ENCODE measurements around the gene CACNA2D2.

The CACNA2D2 gene

GRCh38 chr3:50337175-50337861 lies 166.1 kb downstream of the CACNA2D2 start:
- H3K4me3 ChIP-seq (ENCODE audit: low read depth, low read length): peak overlapping the region; percentile 95
- TF ChIP-seq CTCF (IDR thresholded peaks at IDR 0.05; ENCODE audit: borderline replicate concordance, insufficient read depth, low read depth, low read length): no peak

- no peak for TF ChIP-seq CTCF (IDR thresholded peaks at IDR 0.05; ENCODE audit: borderline replicate concordance, insufficient read depth, low read depth, low read length)
- H3K4me3 ChIP-seq (ENCODE audit: low read depth, low read length): peak overlapping the region; percentile 95
Observed at GRCh38 chr3:50336452-50337174, 166.8 kb downstream of the CACNA2D2 start.

GRCh38 chr3:50334339-50335075 lies 168.9 kb downstream of the CACNA2D2 start:
- no peak overlapping the region for H3K4me3 ChIP-seq (ENCODE audit: low read depth, low read length)
- TF ChIP-seq CTCF (IDR thresholded peaks at IDR 0.05; ENCODE audit: borderline replicate concordance, insufficient read depth, low read depth, low read length): no peak

GRCh38 chr3:50333744-50334328 lies 169.6 kb downstream of the CACNA2D2 start:
- no peak for TF ChIP-seq CTCF (IDR thresholded peaks at IDR 0.05; ENCODE audit: borderline replicate concordance, insufficient read depth, low read depth, low read length)
- H3K4me3 ChIP-seq (ENCODE audit: low read depth, low read length): no peak overlapping the region

- TF ChIP-seq CTCF (IDR thresholded peaks at IDR 0.05; ENCODE audit: borderline replicate concordance, insufficient read depth, low read depth, low read length): no peak
Observed at GRCh38 chr3:50331364-50331907, 172.0 kb downstream of the CACNA2D2 start.

GRCh38 chr3:50330330-50330729 lies 173.1 kb downstream of the CACNA2D2 start:
- no peak overlapping the region for H3K4me3 ChIP-seq (ENCODE audit: low read depth, low read length)
- TF ChIP-seq CTCF (IDR thresholded peaks at IDR 0.05; ENCODE audit: borderline replicate concordance, insufficient read depth, low read depth, low read length): no peak

More at GRCh38 chr3:50331364-50331907, 172.0 kb downstream of the CACNA2D2 start:
- H3K4me3 ChIP-seq (ENCODE audit: low read depth, low read length): no peak overlapping the region

All from GM12875 (cell line).